Stomach smooth muscle (tissue), 2 donors: Measurements from ENCODE around the gene SPATA31A6.
"Not testable (repeated sequence)": the region's sequence is repeated elsewhere in the genome, so short reads cannot be mapped to it uniquely, and the experiment has no call there.

Source experiments
- H3K27ac ChIP-seq: one replicate; pipeline ENCODE4 v1.7.0; 2013; ENCODE audit warnings: mild to moderate bottlenecking, low read length, inconsistent platforms
- H3K27me3 ChIP-seq, 2 donors: one replicate each; pipeline ENCODE4 v1.7.0; 2013; ENCODE audit warnings: low read length in 2 of 2; ENCODE audit not compliant: insufficient read depth in 2 of 2, control insufficient read depth in 1 of 2
- H3K36me3 ChIP-seq, 2 donors: one replicate each; pipeline ENCODE4 v1.7.0; 2013; ENCODE audit warnings: low read length in 2 of 2; ENCODE audit not compliant: control insufficient read depth in 2 of 2, insufficient read depth in 2 of 2
- H3K4me1 ChIP-seq: one replicate; pipeline ENCODE4 v1.7.0; 2013; ENCODE audit warnings: low read length; ENCODE audit not compliant: control insufficient read depth, insufficient read depth
- H3K4me3 ChIP-seq, 2 donors: one replicate each; pipeline ENCODE4 v1.7.0; 2013; ENCODE audit warnings: low read length in 2 of 2
- H3K9ac ChIP-seq, 2 donors: one replicate each; pipeline ENCODE4 v1.7.0; 2013; ENCODE audit warnings: low read length in 2 of 2, mild to moderate bottlenecking in 1 of 2
- H3K9me3 ChIP-seq, 2 donors: one replicate each; pipeline ENCODE4 v1.7.0; 2013; ENCODE audit warnings: low read length in 2 of 2; ENCODE audit not compliant: control insufficient read depth in 2 of 2
- donor health status: healthy.
- donor health status: Pancreatic carcinoma.

The SPATA31A6 gene

DNA sequence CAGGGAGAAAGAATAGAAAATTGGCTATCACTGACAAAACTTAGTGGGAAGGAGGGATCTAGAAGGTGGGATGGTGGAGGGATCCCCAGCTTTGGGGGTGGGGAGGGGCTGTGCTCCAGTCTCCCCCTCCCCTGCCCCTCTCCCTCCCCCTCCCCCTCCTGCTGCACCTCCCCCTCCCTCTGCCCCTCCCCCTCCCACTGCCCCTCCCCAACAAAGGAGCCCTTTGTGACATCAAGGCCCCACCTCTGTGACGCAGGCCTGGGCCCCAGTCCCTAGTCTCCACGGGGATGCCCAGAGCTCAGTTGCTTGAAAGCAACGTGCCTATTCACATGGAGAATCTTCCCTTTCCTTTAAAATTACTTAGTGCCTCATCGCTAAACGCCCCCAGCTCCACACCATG, at the start of gene SPATA31A6:
SPATA31A6 (plus strand) TSS at position 301 of the 400 bp plus-strand sequence; CDS start at position 330, 29 bp downstream.
- not testable (repeated sequence) for H3K4me1 ChIP-seq, H3K9me3 ChIP-seq, H3K9ac ChIP-seq, H3K27ac ChIP-seq, H3K27me3 ChIP-seq, H3K36me3 ChIP-seq, H3K4me3 ChIP-seq

DNA sequence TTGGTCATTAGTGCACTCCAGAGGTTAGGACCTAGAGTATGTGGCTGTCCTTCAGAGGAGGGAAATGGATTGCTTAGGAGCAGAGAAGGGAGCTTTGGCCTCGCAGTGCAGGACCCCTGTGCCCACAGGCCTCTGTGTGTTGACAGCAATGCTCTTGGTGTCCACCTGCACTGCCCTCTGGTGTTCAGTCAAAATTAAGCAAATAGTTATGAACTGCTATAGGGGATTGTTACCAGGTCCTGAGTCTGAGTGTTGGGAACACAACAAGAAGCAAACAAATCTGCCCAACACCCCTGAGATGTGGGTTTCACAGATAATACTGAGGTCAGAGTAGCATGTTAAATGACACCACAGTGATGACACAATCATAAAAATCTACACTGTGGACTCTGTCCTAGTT, 23.2 kb upstream of the SPATA31A6 start:
- not testable (repeated sequence) for H3K36me3 ChIP-seq, H3K4me3 ChIP-seq, H3K27ac ChIP-seq, H3K4me1 ChIP-seq, H3K27me3 ChIP-seq, H3K9me3 ChIP-seq, H3K9ac ChIP-seq

DNA sequence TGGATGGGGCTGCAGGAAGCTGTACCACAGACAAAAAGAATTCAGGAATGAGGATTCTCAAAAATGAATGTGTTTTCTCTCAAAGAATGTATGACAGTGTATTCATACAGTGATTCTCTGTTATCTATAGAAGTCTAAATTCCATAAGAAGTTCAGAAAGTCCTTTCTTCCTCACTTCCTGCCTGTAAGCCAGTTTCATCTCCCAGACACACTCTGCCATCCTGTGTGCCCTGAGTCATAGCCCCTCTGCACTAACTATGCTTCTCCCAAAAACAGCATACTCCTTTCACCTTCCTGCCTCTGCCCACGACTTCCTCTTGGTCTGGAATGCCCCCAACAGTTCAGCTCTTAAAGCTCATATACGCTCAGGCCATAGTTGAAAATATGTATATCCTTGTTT, 36.4 kb downstream of the SPATA31A6 start:
- not testable (repeated sequence) for H3K27me3 ChIP-seq, H3K36me3 ChIP-seq, H3K4me3 ChIP-seq, H3K9me3 ChIP-seq, H3K4me1 ChIP-seq, H3K27ac ChIP-seq, H3K9ac ChIP-seq

DNA sequence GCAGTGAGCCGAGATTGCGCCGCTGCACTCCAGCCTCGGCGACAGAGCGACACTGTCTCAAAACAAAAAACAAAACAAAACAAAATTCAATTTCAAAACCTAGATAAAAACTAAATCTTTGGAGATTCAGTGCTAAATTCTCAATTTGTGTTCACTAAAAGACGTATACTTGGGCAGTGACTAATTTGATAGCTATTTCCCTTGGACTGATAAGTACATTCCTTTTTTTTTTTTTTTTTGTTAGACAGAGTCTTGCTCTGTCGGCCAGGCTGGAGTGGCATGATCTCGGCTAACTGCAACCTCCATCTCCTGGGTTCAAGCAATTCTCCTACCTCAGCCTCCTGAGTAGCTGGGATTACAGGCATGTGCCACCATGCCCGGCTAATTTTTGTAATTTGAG, 39.8 kb downstream of the SPATA31A6 start:
- not testable (repeated sequence) for H3K27ac ChIP-seq, H3K9ac ChIP-seq, H3K9me3 ChIP-seq, H3K4me3 ChIP-seq, H3K36me3 ChIP-seq, H3K27me3 ChIP-seq, H3K4me1 ChIP-seq

DNA sequence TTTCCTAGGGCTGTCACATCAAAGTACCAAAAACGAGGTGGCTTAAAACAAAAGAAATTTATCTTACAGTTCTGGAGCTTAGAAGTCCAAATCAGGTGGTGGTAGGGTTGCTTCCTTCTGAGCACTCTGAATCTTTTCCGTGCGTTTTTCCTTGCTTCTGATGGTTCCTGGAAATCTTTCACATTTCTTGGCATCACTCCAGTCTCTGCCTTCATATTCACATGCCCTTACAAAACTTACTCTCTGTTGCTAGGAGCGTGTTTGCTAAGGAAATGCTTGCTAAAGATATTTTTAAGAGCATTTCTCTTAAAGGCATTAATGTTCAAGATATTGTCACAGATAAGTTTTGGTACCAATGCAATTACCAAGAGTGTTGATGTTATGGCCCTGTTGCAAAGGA, 49.6 kb downstream of the SPATA31A6 start:
- not testable (repeated sequence) for H3K4me1 ChIP-seq, H3K9me3 ChIP-seq, H3K36me3 ChIP-seq, H3K4me3 ChIP-seq, H3K27me3 ChIP-seq, H3K9ac ChIP-seq, H3K27ac ChIP-seq

DNA sequence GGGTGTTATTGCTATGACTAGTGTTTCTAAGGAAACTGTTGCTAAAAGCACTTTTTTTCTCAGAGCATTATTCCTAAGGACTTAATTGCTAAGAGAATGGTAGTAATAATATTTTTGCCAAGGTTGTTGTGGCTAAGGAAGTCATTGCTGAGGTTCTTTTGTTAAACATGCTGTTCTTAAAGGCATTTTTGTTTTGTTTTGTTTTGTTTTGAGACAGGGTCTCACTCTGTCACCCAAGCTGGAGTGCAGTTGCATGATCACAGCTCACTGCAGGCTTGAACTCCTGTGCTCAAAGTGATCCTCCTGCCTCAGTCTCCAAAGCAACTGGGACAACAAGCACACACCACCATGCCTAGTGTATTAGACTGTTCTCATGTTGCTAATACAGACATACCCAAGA, 51.2 kb downstream of the SPATA31A6 start:
- H3K4me1 ChIP-seq, H3K27ac ChIP-seq, H3K9ac ChIP-seq, H3K27me3 ChIP-seq, H3K4me3 ChIP-seq, H3K9me3 ChIP-seq, H3K36me3 ChIP-seq: not testable (repeated sequence)

DNA sequence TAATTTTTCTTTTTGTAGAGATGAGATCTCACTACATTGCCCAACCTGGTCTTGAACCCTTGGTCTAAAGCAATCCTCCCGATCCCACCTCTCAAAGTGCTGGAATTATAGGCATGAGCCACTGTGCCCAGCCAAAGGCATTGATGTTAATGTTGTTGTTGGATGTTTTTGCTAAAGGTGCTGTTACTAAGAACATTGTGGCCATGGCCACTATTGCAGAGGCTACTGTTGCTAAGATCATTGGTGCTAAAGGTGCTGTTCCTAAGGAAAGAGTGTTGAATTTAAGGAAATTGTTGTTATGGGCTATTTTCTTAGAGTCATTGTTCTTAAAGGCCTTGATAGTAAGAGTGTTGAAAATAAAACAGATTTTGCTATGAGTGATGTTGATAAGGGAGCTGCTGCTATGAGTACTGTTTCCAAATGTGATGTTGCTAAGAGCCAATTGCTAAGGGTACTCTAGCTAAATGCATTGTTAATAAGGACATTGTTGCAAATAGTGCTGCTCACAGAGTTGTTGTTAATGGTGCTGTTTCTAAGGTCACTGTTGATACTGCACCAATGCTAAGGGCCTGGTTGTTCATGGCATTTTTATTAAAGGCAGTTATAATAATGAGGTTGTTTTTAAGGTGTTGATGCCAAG, 52.0 kb downstream of the SPATA31A6 start:
- H3K9me3 ChIP-seq, H3K27ac ChIP-seq, H3K4me3 ChIP-seq: not testable (repeated sequence)

DNA sequence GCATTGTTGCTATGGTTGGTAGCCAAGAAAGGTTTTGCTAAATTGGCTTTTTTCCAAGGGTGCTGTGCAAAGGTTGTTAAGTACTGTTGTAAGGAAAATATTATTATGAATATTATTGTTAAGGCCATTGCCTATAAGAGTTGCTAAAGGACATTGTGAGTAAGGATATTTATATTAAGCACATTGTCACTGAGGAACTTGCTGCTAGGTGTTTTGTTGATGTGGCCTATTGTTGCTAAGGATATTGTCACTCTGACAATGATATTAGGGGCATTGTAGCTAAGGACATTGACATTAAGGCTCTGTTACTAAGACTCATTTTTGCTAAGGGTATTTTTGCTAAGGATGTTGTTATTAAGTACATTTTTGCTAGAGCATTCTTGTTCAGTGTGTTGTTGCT, 52.6 kb downstream of the SPATA31A6 start:
- not testable (repeated sequence) for H3K36me3 ChIP-seq, H3K27ac ChIP-seq, H3K4me1 ChIP-seq, H3K4me3 ChIP-seq, H3K9ac ChIP-seq, H3K9me3 ChIP-seq, H3K27me3 ChIP-seq

More for the DNA sequence above, 52.0 kb downstream of the SPATA31A6 start:
- not testable (repeated sequence) for H3K4me1 ChIP-seq, H3K9ac ChIP-seq, H3K36me3 ChIP-seq, H3K27me3 ChIP-seq

DNA sequence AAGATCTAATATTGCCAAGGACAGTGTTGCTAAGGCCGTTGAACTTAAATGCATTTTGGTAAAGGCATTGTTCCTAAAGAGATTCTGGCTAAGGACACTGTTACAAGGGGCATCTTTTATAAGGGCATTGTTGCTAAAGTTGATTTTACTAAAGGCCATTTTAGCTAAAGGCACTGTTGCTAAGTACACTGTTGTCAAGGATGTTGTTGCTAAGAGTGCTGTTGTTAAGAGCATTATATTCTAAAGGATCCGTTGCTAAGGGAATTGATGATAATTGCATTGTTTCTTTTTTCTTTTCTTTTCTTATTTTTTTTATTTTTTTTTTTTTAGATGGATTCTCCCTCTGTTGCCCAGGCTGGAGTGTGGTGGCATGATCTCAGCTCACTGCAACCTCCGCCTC, 53.9 kb downstream of the SPATA31A6 start:
- H3K9me3 ChIP-seq, H3K27me3 ChIP-seq, H3K36me3 ChIP-seq, H3K9ac ChIP-seq, H3K4me3 ChIP-seq, H3K4me1 ChIP-seq, H3K27ac ChIP-seq: not testable (repeated sequence)

DNA sequence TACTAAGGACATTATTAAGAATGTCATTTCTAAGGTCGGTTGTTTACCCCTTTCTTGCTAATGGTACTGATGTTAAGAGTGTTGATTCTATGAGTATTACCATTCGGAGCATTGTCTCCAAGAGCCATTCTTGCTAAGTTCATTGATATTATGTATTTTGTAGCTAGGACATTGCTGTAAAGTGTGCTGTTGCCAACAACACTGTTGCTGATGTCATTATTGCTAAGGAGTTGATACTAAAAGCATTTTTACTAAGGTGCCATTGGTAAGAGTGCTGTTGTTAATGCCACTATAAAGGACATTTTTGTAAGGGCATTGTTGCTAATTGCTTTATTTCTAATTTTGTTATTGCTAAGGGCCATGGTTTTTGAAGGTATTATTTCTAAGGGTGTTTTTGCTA, 55.4 kb downstream of the SPATA31A6 start:
- not testable (repeated sequence) for H3K9ac ChIP-seq, H3K27me3 ChIP-seq, H3K36me3 ChIP-seq, H3K4me1 ChIP-seq, H3K9me3 ChIP-seq, H3K27ac ChIP-seq, H3K4me3 ChIP-seq
